HG03060 (cell line): Measurements from ENCODE around the gene GRID1.

ENCODE experiments used
- ATAC-seq: cut with Tn5 transposase; IDR thresholded peaks from one replicate; pipeline ENCODE4 v1.9.1; 2021; ENCODE audit warnings: low read depth, moderate number of reproducible peaks; ENCODE audit not compliant: unreplicated experiment

The GRID1 gene

GRCh38 chr10:86355571-86356038 is 11.0 kb downstream of the GRID1 start:
- no peak for ATAC-seq

- ATAC-seq = no peak
These were observed 11.6 kb downstream of the GRID1 start for GRCh38 chr10:86354761-86355540.

GRCh38 chr10:86353506-86354485 is 12.8 kb downstream of the GRID1 start:
- no peak for ATAC-seq

- no peak for ATAC-seq
These were observed 15.7 kb downstream of the GRID1 start for GRCh38 chr10:86350897-86351296.

GRCh38 chr10:86349940-86350630 is 16.5 kb downstream of the GRID1 start:
- no peak for ATAC-seq

- no peak for ATAC-seq
These were observed 17.1 kb downstream of the GRID1 start for GRCh38 chr10:86349474-86349873.

- ATAC-seq = no peak
These were observed 18.0 kb downstream of the GRID1 start for GRCh38 chr10:86348321-86349210.

GRCh38 chr10:86347856-86348255 is 18.7 kb downstream of the GRID1 start:
- ATAC-seq = no peak

- no peak for ATAC-seq
These were observed 19.6 kb downstream of the GRID1 start for GRCh38 chr10:86346799-86347665.

GRCh38 chr10:86345859-86346798 is 20.5 kb downstream of the GRID1 start:
- ATAC-seq = no peak

GRCh38 chr10:86345296-86345858 is 21.2 kb downstream of the GRID1 start:
- ATAC-seq = no peak

GRCh38 chr10:86344714-86345161 is 21.9 kb downstream of the GRID1 start:
- ATAC-seq = no peak

GRCh38 chr10:86344281-86344680 is 22.3 kb downstream of the GRID1 start:
- no peak for ATAC-seq

GRCh38 chr10:86343761-86344160 is 22.8 kb downstream of the GRID1 start:
- no peak for ATAC-seq

- ATAC-seq = no peak
These were observed 24.3 kb downstream of the GRID1 start for GRCh38 chr10:86342111-86342863.

GRCh38 chr10:86341361-86341811 is 25.2 kb downstream of the GRID1 start:
- no peak for ATAC-seq

- ATAC-seq = no peak
These were observed 25.7 kb downstream of the GRID1 start for GRCh38 chr10:86340991-86341260.
